ENCODE results near the gene RNF4. TPM values are rescaled to one million over a fixed set of nuclear protein-coding genes. Genes with fewer than 3 reads are reported as not detected.

RNF4 gene
- total and polyA plus RNA-seq, 2 experiments from 2014 or later, result 63.1 to 66.5 TPM

DNA sequence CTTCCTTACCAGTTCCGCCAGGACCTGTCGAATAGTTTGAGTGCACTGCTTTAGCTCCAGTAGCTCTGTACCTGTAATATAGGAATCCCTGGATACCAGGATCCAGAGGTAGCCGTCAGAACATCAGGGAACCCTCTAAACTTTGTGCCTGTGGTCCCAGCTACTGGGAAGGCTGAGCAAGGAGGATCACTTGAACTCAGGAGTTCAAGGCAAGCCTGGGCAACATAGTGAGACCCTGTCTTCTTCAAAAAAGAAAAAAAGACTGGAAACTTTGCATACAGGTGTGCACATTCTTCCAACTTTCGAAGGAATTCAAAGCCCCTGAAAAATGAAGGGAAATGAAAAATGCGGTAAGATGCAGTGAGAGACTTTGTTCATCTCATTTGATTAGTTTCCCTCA, 34.9 kb downstream of the RNF4 start:
- no peak overlapping the region for H3K4me2 ChIP-seq (ENCODE audit: unreplicated experiment)
- DNase-seq, result no peak
- no peaks in the 10 kb centered on the region for H3K9me2 ChIP-seq (ENCODE audit: insufficient read depth)
- H4K20me1 ChIP-seq (ENCODE audit: insufficient read depth), result no peaks in the 10 kb centered on the region
- H3K79me2 ChIP-seq (ENCODE audit: insufficient read depth), result peaks cover 95% of the 10 kb centered on the region
- H3K27me3 ChIP-seq (replicated peaks; ENCODE audit: insufficient read depth), result no peaks in the 10 kb centered on the region
- in situ Hi-C loops (cut with MboI), result no loop called here
- H3K36me3 ChIP-seq (ENCODE audit: low read depth), result peaks cover 28% of the 10 kb centered on the region
- H3K27ac ChIP-seq, result no peak overlapping the region
- no peak overlapping the region for H3K9ac ChIP-seq
- TF ChIP-seq EZH2 (IDR thresholded peaks at IDR 0.05; ENCODE audit: insufficient read depth, poor library complexity, severe bottlenecking), result no peak
- no peak for TF ChIP-seq EZH2phosphoT487 (IDR thresholded peaks at IDR 0.05; ENCODE audit: insufficient read depth, low read depth)
- H3K4me3 ChIP-seq, result no peak overlapping the region
- 96 to 97% methylated on average over 5 of the region's 5 CpGs for WGBS, 2 experiments (ENCODE audit: low coverage in 1 of 2, low lambda C conversion rate in 2 of 2, missing lambda C conversion rate in 2 of 2)
- H3K4me1 ChIP-seq (ENCODE audit: insufficient read depth), result no peaks in the 10 kb centered on the region
- H3K9me3 ChIP-seq (ENCODE audit: low read depth), result no peaks in the 10 kb centered on the region
- H2AFZ ChIP-seq, result no peak overlapping the region
- H3F3A ChIP-seq (ENCODE audit: insufficient read depth), result no peaks in the 10 kb centered on the region

DNA sequence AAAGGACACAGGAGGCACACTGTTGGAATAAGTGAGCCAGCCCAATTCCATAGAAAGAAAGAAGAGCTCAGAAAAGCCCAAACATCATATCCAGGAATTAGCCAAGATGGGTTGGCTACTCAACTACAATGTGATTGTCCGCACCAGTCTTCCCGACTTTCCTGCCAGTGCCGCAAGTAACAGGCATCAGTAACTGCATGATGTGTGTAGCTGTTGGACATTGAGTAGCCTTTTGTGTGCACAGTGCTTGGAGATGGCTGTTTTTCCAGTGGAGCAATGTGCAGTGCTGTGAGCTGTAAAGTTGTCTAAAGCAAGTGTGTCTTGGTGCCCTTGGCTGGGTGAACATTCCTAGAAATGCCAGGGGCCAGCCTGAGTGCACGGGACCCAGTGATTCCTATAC, 38.4 kb downstream of the RNF4 start:
- in situ Hi-C loops (cut with MboI), result no loop called here
- Histone ChIP-seq H3K36me3 (ENCODE audit: low read depth) (peaks cover 16% of the 10 kb centered on the region; the same call in 1 of the 2 replicates), H3K27me3 (replicated peaks; ENCODE audit: insufficient read depth) (no peaks in the 10 kb centered on the region), H3K4me2 (ENCODE audit: unreplicated experiment) (no peak overlapping the region), H3K4me1 (ENCODE audit: insufficient read depth) (no peaks in the 10 kb centered on the region), H3K9ac (no peak overlapping the region), H3F3A (ENCODE audit: insufficient read depth) (no peaks in the 10 kb centered on the region), H4K20me1 (ENCODE audit: insufficient read depth) (no peaks in the 10 kb centered on the region), H3K9me2 (ENCODE audit: insufficient read depth) (no peaks in the 10 kb centered on the region), H3K27ac (no peak overlapping the region), H3K4me3 (no peak overlapping the region), H2AFZ (no peak overlapping the region), H3K9me3 (ENCODE audit: low read depth) (no peaks in the 10 kb centered on the region), H3K79me2 (ENCODE audit: insufficient read depth) (peaks cover 83% of the 10 kb centered on the region)
- no peak for TF ChIP-seq EZH2 (IDR thresholded peaks at IDR 0.05; ENCODE audit: insufficient read depth, poor library complexity, severe bottlenecking)
- TF ChIP-seq EZH2phosphoT487 (IDR thresholded peaks at IDR 0.05; ENCODE audit: insufficient read depth, low read depth), result no peak
- 95 to 100% methylated on average over 4 of the region's 4 CpGs for WGBS, 2 experiments (ENCODE audit: low coverage in 1 of 2, low lambda C conversion rate in 2 of 2, missing lambda C conversion rate in 2 of 2)
- DNase-seq, result no peak

DNA sequence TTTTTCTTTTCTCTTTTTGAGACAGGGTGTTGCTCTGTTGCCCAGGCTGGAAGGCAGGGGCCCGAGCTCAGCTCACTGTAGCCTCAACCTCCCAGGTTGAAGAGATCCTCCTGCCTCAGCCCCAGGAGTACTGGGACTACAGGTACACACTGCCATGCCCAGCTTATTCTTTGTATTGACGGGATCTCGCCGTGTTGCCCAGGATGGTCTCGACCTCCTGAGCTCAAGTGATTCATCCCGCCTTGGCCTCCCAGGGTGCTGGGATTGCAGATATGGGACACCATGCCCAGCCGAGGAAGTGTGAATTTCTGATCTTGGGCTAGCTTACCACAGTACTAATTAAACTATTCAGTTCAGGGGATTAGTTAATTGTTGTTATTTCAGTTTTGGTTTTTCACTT, 38.9 kb downstream of the RNF4 start:
- Histone ChIP-seq H3K4me3 (no peak overlapping the region), H3K9ac (no peak overlapping the region), H3K4me2 (ENCODE audit: unreplicated experiment) (no peak overlapping the region), H3F3A (ENCODE audit: insufficient read depth) (no peaks in the 10 kb centered on the region), H4K20me1 (ENCODE audit: insufficient read depth) (no peaks in the 10 kb centered on the region), H3K4me1 (ENCODE audit: insufficient read depth) (no peaks in the 10 kb centered on the region), H3K27me3 (replicated peaks; ENCODE audit: insufficient read depth) (no peaks in the 10 kb centered on the region), H3K79me2 (ENCODE audit: insufficient read depth) (peaks cover 77% of the 10 kb centered on the region), H3K27ac (no peak overlapping the region), H3K9me3 (ENCODE audit: low read depth) (no peaks in the 10 kb centered on the region), H3K9me2 (ENCODE audit: insufficient read depth) (no peaks in the 10 kb centered on the region), H2AFZ (no peak overlapping the region), H3K36me3 (ENCODE audit: low read depth) (peaks cover 20% of the 10 kb centered on the region; the same call in 1 of the 2 replicates)
- WGBS, 2 experiments (ENCODE audit: low coverage in 1 of 2, low lambda C conversion rate in 2 of 2, missing lambda C conversion rate in 2 of 2), result 81 to 82% methylated on average over 7 of the region's 7 CpGs
- no peak for TF ChIP-seq EZH2 (IDR thresholded peaks at IDR 0.05; ENCODE audit: insufficient read depth, poor library complexity, severe bottlenecking)
- no peak for TF ChIP-seq EZH2phosphoT487 (IDR thresholded peaks at IDR 0.05; ENCODE audit: insufficient read depth, low read depth)
- in situ Hi-C loops (cut with MboI), result no loop called here
- no peak for DNase-seq

DNA sequence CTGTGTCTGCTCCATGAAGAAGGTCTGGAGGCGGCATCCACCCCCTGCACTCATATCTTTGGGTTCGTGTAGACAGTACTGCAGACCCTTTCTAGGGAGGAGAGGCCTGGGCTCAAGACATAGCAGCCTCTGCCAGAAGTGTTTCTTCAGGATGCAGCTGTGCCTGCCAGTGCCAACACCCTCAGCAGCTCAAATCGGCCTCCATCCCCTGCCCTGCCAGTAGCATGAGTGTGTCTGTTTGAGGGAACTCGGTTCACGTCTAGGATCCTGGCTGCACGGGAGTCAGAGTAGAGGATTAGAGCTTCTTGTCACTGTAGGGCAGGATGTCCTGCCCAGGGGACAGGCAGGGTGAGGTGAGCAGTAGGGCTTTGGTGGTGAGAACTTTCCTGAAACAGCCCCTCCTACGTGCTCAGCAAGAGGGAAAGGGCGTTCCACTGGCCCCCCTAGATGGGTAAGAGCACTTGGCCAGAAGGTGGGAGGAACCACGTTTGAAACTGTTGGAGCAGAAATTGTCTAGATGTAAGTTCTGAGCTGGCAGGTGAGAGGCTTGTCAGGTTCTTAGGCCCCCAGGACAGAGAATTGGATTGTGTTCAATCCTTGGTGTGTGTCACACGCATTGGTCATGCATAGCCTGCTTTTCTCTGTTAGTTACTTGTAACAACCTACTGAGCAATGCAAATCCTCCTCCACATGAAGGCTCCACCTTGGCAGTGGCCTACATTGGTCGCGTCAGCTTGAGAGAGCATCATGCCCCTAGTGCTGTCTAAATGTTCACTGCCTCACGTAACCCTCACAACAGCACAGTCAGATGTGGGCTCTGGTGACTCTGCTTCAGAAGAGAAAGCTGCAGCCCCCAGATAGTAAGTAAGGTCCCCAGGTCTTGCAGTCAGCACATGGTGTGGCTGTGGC, 41.7 kb downstream of the RNF4 start:
- Histone ChIP-seq H3K4me3 (no peak overlapping the region), H3K9me2 (ENCODE audit: insufficient read depth) (no peaks in the 10 kb centered on the region), H3K27me3 (replicated peaks; ENCODE audit: insufficient read depth) (no peaks in the 10 kb centered on the region), H4K20me1 (ENCODE audit: insufficient read depth) (no peaks in the 10 kb centered on the region), H3F3A (ENCODE audit: insufficient read depth) (no peaks in the 10 kb centered on the region), H3K9me3 (ENCODE audit: low read depth) (no peaks in the 10 kb centered on the region), H3K79me2 (ENCODE audit: insufficient read depth) (peaks cover 53% of the 10 kb centered on the region), H3K4me2 (ENCODE audit: unreplicated experiment) (no peak overlapping the region), H3K4me1 (ENCODE audit: insufficient read depth) (no peaks in the 10 kb centered on the region), H3K9ac (no peak overlapping the region), H3K27ac (no peak overlapping the region), H2AFZ (no peak overlapping the region), H3K36me3 (ENCODE audit: low read depth) (peaks cover 18% of the 10 kb centered on the region; the same call in 1 of the 2 replicates)
- WGBS, 2 experiments (ENCODE audit: low coverage in 1 of 2, low lambda C conversion rate in 2 of 2, missing lambda C conversion rate in 2 of 2), result 90 to 91% methylated on average over 13 of the region's 13 CpGs
- no peak for TF ChIP-seq EZH2 (IDR thresholded peaks at IDR 0.05; ENCODE audit: insufficient read depth, poor library complexity, severe bottlenecking)
- TF ChIP-seq EZH2phosphoT487 (IDR thresholded peaks at IDR 0.05; ENCODE audit: insufficient read depth, low read depth), result no peak
- DNase-seq, result no peak
- in situ Hi-C loops (cut with MboI), result no loop called here

All from GM23248 (cell line).